ENCODE results near the gene UTP4. TPM values are rescaled to one million over a fixed set of nuclear protein-coding genes. Genes with fewer than 3 reads are reported as not detected.

The UTP4 gene
- polyA plus RNA-seq, 3 donors = 17.6 to 50.2 (median 20.9) TPM

- WGBS, 3 donors = 93 to 94% (median 94%) methylated on average over 6 of the region's 6 CpGs
- no peak overlapping the region for H3K27ac ChIP-seq (ENCODE audit: low read depth, low read length)
Observed at GRCh38 chr16:69165584-69165983, 33.1 kb downstream of the UTP4 start.

GRCh38 chr16:69166221-69166833 lies 33.9 kb downstream of the UTP4 start:
- 63 to 74% (median 64%) methylated on average over 8 of the region's 8 CpGs for WGBS, 3 donors
- H3K27ac ChIP-seq (ENCODE audit: low read depth, low read length) = no peak overlapping the region

- WGBS, 3 donors = 86 to 89% (median 87%) methylated on average over 7 of the region's 7 CpGs
- no peak overlapping the region for H3K27ac ChIP-seq (ENCODE audit: low read depth, low read length)
Observed at GRCh38 chr16:69166946-69167930, 34.8 kb downstream of the UTP4 start.

GRCh38 chr16:69169051-69169450 lies 36.6 kb downstream of the UTP4 start:
- 94 to 97% (median 96%) methylated on average over 4 of the region's 4 CpGs for WGBS, 3 donors
- no peak overlapping the region for H3K27ac ChIP-seq (ENCODE audit: low read depth, low read length)

GRCh38 chr16:69169607-69170352 lies 37.3 kb downstream of the UTP4 start:
- WGBS, 3 donors = 64 to 93% (median 90%) methylated on average over 6 of the region's 6 CpGs
- no peak overlapping the region for H3K27ac ChIP-seq (ENCODE audit: low read depth, low read length)

GRCh38 chr16:69171325-69172084 lies 39.1 kb downstream of the UTP4 start:
- H3K27ac ChIP-seq (ENCODE audit: low read depth, low read length) = no peak overlapping the region
- WGBS, 3 donors = 30 to 60% (median 31%) methylated on average over 6 of the region's 6 CpGs

- H3K27ac ChIP-seq (ENCODE audit: low read depth, low read length) = no peak overlapping the region
- 92 to 99% (median 92%) methylated on average over 4 of the region's 4 CpGs for WGBS, 3 donors
Observed at GRCh38 chr16:69176033-69176800, 43.8 kb downstream of the UTP4 start.

- no peak overlapping the region for H3K27ac ChIP-seq (ENCODE audit: low read depth, low read length)
- WGBS, 3 donors = 9 to 10% (median 9%) methylated on average over 6 of the region's 6 CpGs
Observed at GRCh38 chr16:69179328-69180010, 47.0 kb downstream of the UTP4 start.

GRCh38 chr16:69180011-69180338 lies 47.5 kb downstream of the UTP4 start:
- H3K27ac ChIP-seq (ENCODE audit: low read depth, low read length) = no peak overlapping the region

DNA sequence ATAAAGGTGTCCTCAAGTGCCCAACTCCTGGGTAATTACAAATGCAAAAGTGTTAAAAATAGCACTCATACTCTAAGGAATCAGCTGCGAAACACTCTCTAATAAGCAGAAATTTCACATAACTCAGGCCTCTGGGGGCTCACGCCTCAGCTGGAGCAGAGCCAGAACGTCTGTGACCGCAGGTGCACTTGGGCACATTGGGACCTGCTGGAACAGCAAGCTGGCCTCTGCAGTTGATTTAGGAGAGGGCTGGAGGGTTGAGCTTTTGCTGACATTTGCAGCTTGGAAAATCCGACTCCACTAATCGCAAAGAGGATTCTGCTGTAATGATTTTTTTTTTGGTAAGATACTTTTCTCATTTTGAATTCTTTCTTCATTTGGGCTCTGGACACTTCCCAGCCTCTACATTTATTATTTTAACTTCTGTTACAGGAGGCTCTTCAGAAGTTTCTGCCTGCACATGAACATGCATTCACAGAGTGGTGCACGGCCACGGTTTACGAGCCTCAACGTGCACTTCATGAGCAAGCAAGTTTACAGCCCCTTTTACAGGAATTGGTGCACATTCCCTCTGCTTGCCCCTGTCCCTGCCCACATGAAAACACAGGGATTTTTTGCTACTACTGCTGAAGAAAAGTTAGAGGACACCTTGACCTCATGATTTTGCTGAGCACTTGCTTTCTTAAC lies 50.4 kb downstream of the UTP4 start:
- H3K27ac ChIP-seq (ENCODE audit: low read depth, low read length) = no peak overlapping the region
- 18 to 49% (median 48%) methylated on average over 10 of the region's 10 CpGs for WGBS, 3 donors

DNA sequence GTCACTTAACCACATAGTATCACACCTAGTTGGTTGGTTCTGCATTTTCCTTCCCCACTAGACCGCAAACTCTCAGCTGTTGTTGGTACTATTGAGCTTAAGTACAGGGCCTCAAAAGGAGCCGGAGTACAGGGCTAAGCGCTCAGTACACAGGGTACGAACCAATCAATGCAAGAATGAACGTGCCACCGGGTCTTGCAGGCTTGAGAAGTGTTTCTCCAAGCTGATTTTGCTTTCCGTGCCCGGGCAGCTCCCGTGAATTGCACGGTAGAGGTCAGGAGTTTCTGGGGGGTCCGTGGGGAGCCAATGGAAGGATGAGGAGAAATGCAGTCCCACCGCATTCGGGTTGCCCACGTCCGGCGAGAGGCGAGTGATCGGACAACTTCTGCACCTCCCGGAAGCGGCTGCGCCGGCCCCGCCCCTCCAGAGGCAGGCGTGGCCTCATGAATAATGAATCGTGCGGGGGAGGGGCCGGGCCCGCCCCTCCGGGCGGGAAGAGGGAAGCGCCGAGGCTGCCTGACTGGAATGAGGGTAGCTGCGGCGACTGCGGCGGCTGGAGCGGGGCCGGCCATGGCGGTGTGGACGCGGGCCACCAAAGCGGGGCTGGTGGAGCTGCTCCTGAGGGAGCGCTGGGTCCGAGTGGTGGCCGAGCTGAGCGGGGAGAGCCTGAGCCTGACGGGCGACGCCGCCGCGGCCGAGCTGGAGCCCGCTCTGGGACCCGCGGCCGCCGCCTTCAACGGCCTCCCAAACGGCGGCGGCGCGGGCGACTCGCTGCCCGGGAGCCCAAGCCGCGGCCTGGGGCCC lies 54.4 kb downstream of the UTP4 start, which contains the start of gene SNTB2:
SNTB2 (plus strand) TSS at position 523 of the 804 bp plus-strand sequence; CDS start at position 526, 3 bp downstream.
- WGBS, 3 donors = 1% methylated on average over 56 to 69 of the region's 69 CpGs

DNA sequence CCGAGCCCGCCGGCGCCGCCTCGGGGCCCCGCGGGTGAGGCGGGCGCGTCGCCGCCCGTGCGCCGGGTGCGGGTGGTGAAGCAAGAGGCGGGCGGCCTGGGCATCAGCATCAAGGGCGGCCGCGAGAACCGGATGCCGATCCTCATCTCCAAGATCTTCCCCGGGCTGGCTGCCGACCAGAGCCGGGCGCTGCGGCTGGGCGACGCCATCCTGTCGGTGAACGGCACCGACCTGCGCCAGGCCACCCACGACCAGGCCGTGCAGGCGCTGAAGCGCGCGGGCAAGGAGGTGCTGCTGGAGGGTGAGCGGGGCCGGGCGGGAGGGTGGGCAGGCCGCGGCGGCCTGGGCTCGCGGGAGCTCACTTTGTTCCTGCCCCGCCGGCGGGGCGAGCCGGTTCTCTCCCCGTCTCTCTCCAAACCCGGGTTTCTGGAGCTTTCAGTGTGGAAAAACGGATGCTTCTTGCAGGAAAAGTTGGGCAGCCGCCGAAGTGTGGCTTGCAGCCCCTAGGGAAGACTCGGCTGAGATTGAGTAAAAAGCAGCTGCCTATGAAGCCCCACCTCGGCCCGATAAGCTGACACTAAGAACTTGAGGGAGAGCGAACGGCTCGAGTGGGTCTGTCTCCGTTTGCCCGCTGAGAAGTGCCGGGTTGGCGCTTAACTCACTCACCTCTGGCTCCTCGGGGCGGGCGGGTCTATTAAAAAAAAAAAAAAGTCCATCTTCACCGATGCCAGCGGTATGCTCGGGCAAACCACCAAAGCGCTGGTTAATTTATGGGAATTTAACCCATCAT lies 55.2 kb downstream of the UTP4 start:
- WGBS, 3 donors = 0 to 1% (median 0%) methylated on average over 38 to 76 of the region's 76 CpGs
- peak overlapping the region; percentile 51 for H3K27ac ChIP-seq (ENCODE audit: low read depth, low read length)

More for the DNA sequence above, 54.4 kb downstream of the UTP4 start, which contains the start of gene SNTB2:
- peak within 1 kb of the TSS; percentile 51 for H3K27ac ChIP-seq (ENCODE audit: low read depth, low read length)

- WGBS, 3 donors = 0 to 2% (median 1%) methylated on average over 5 of the region's 5 CpGs
- H3K27ac ChIP-seq (ENCODE audit: low read depth, low read length) = no peak overlapping the region
Observed at GRCh38 chr16:69188236-69188549, 55.7 kb downstream of the UTP4 start.

DNA sequence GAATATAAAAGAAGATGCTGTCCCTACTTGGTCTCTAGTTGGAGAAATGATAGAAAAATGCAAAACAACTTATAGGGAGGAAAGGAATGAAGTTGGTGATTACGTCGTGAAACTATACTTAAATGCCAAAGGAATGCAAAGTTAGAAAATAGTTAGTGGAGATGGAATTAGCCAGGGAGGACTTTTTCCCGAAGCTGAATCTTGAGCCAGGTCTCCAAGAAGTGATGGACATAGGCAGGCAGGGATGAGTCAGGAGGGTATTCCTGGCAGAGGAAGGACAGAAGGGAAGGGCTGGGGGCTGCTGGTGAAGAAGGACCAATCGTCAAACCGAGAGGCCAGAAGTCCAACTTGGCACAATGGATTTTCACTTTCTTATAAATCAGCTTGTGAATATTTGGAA lies 56.3 kb downstream of the UTP4 start:
- 24 to 33% (median 27%) methylated on average over 5 of the region's 5 CpGs for WGBS, 3 donors
- no peak overlapping the region for H3K27ac ChIP-seq (ENCODE audit: low read depth, low read length)

DNA sequence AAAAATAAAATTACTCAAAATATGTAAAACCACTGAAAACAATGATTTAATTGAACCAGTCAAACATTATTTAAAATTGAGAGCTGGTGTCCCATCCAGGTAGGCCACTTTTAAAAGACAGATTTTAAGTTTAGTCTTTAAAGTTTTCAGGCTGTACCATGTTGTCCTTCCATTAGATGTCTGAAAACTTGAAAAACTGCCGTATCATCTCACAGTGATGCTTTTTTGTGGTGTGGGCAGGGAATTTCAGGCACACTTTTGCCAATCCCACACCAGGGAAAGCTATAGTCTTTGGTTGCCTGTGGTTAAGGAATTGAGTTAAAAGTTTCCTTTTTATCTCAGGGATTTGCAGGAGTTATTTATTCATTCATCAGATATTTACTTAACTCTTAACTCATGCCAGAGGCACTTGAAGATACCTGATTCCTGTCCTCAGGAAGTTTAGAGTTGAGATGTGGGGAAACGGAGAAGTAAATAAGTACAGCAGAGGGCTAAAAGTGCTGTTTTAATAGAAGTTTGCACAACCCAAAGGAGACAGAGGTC lies 57.7 kb downstream of the UTP4 start:
- H3K27ac ChIP-seq (ENCODE audit: low read depth, low read length) = no peak overlapping the region
- WGBS, 3 donors = 62 to 80% (median 64%) methylated on average over 2 of the region's 2 CpGs
